HG02970 (cell line): ENCODE data around the gene DOCK2.
"Not testable (repeated sequence)": the region's sequence is repeated elsewhere in the genome, so short reads cannot be mapped to it uniquely, and the experiment has no call there.

Experiments used
- ATAC-seq: cut with Tn5 transposase; IDR thresholded peaks from one replicate; pipeline ENCODE4 v1.9.1; 2021; ENCODE audit warnings: mild to moderate bottlenecking, moderate library complexity, moderate number of reproducible peaks; ENCODE audit not compliant: unreplicated experiment, low FRiP score

The DOCK2 gene

DNA sequence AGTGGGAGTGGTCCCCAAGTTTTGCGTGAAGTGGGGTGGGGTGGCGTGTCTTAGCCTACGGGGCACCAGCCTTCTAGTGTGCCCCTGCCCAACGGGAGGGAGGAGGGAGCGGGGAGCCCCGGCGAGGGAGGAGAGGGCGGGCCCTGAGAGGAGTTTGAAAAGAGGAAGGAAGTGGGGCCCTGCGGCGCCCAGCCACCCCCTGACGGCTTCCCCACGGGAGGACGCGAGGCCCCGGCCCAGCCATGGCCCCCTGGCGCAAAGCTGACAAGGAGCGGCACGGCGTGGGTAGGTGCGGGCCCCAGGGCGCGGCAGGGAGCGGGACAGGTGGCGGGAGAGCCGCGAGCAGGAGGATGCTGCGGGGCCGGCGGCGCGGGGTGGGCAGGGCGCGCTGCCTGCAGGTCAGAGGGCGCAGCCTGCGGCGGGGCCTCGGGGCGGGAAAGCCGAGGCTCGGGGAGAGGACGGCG lies at the start of gene DOCK2:
Gene DOCK2, plus strand, starts transcription at position 191 of the 464 bp plus-strand sequence. Its CDS starts 52 bp downstream, at position 243.
- ATAC-seq: peak; percentile 84

DNA sequence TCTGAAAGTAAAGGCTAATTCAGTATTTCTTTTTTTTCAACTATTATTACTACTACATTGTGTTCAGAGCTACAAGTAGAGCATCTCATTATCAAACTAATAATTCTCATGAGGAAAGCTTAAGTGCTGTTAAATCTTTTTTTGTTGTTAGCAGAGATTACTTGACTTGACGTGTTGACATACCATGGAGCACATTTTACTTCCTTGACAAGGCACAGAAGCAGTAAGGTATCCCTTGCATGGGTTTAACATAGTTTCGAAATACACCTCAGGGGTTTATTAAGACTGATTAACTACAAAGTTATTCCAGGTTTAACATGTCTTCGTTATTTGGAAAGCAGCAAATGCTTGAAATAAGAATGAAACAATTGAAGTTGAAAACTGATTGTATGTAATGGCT lies 46.5 kb upstream of the DOCK2 start:
- no peak for ATAC-seq

DNA sequence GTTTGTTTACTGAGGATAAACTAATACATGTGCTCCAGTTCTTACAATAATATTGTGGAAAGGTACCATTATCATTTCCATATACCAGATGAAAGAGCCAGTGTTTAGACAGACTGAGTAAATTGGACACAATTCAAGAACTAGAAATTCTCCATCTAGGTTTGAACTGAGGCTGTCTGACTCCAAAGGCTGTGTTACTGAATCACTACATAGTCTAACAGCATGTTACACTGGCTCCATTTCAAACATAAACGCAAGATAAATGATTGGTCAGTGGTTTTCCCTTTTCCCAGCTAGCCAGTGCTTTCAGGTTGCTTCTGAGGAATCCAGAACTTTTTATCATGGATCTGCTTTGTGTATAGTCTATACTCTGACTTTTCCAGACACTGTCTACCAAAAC lies 45.4 kb upstream of the DOCK2 start:
- no peak for ATAC-seq

DNA sequence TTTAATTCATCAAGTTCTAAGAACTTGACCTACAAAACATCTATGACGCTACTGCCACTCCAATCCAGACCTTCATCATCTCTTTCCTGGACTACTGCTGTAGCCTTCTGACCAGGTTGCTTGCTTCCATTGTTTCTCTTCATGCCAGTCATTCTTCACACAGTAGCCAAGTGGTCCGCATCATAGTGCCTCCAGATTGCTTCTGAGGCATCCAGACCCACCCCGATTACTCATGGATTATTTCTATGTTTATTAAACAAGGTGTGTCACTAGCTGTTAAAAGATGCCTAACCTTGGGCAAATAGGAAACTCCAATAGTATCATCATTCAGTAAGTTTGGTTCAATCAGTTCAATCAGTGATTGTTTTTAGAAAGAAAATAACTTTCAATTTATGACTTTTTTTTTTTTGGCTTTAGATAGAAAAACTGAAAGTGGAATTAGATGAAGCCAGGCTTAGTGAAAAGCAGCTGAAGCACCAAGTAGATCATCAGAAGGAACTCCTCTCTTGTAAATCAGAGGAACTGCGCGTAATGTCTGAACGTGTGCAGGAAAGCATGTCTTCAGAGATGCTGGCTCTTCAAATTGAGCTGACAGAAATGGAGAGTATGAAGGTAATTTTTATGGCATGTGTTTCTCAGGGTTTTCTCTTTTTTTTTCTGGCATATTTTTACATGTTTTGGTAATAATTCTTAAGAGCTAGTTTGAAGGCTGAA lies 44.0 kb upstream of the DOCK2 start:
- no peak for ATAC-seq

DNA sequence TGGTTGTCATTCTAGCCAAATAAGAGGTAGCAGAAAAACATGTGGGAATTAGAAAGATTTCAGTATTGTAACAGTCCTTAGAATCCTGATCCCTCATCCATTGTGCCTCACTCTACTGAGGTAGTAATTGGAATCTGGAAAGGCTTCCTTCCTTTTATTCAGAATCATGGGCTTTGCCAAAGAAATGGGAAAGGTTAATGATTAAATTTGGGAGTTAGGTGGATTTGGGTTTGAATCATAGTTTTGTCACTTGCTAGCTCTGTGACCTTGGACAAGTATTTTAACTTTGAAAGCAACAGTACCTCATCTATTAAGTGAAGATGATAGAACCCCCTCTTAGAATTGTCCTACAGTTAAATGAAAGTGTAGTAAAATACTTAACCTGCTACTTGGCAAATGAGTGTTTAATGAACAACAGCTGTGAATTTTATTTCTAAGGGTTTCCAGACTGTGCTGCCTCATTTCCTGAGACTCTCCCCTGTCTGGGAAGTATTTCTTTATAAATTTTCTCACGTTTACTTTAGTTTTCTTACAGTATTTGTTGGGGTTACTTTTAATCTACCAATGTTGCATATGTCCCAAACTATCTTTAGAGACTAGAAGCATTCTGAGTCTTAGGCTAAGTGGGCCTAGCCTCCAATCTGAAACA lies 41.8 kb upstream of the DOCK2 start:
- ATAC-seq: no peak

DNA sequence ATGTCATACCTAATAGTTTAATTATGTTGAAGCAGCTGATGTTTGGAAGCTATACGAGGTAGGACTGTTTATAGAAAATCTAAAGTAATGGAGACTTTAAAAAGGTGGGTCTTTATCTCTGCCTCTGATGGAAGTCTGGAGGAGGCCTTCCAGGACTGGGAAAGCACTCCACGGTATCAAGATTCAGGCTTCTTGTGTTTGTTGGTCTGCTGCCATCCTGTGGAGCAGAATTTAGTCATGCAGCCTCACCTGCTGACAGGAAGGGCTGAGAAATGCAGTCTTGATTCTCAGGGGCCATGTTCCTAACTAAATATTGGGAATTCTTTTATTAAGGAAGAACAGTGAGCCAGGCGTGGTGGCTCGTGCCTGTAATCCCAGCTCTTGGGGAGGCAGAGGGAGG lies 37.6 kb upstream of the DOCK2 start:
- ATAC-seq: no peak

DNA sequence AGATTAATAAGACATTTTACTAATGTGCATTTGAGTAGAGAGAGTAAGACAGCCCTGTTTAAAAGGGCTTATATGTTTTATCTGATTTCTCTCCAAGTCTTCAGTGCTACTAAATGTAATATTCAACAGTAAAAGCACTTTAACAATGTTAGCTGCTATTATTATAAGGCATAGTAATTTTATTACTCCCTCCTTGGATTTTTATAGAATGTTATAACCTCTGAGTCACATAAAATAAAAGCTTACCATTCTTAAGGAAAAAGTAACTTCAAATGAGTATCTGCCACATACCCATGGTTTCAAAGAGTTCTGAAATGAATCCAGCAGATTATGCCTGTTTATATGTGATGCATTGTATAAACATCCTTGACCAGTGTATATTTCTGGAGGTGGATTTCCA lies 34.5 kb upstream of the DOCK2 start:
- no peak for ATAC-seq

DNA sequence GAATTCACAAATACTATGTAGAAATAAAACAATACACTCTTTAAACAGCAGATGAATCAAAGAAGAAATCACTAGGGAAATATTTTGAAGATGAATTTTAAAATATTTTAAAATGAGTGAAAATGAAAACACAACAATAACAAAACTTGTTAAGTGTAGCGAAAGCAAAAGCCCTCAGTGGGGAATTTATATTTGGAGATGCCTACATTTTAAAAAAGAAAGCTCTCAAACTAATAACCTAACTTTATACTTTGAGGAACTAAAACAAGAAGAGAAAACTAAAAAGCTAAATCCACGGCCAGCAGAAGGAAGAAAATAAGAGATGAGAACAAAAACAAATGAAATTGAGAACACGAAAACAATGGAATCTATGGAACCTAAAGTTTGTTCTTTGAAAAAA lies 30.8 kb upstream of the DOCK2 start:
- ATAC-seq: no peak

DNA sequence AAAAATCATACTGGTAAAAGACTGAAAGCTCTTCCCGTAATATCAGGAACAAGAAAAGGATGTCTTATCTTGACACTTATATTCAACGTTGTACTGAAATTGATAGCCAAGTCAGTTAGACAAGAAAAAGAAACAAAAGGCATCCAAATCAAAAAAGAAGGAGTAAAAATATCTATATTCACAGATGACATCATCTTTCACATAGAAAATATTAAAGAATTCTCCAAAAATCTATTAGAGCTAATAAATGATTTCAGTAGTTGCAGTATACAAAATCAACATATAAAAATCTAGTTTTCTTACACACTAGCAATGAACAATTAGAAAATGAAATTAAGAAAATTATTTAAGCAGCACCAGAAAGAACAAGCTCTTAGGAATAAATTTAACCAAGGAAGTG lies 29.2 kb upstream of the DOCK2 start:
- no peak for ATAC-seq

DNA sequence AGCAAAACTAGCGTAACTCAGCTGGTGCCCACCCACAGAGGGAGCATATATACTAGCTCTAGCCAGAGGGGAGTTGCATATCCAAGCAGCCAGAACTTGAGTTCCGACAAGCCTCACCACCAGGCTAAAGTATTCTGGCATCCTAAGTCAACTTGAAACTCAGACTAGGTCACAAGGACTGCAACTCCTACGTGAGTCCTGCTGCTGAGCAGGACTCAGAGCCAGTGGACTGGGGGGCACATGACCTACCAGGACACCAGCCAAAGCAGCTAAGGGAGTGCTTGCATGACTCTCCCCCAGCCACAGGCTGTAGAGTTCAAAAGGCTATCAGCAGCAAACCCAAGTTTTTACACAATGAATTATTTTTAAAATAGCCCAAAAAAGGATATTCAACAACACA lies 27.4 kb upstream of the DOCK2 start:
- ATAC-seq: no peak

DNA sequence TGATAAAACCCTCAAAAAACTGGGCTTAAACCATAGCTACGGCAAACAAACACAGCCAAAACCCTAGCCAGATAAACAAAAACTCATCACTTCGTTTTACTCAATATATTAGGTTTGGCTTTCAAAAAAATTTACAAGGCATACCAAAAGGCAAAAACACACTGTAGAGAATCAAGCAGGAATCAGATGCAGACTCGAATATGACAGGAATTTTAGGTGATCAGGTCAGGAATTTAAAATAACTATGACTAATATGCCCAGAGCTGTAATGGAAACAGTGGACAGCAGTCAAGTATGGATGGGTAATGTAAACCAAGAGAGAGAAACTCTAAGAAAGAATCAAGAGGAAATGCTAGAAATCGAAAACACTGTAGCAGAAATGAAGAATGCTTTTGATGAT lies 26.5 kb upstream of the DOCK2 start:
- ATAC-seq: no peak

DNA sequence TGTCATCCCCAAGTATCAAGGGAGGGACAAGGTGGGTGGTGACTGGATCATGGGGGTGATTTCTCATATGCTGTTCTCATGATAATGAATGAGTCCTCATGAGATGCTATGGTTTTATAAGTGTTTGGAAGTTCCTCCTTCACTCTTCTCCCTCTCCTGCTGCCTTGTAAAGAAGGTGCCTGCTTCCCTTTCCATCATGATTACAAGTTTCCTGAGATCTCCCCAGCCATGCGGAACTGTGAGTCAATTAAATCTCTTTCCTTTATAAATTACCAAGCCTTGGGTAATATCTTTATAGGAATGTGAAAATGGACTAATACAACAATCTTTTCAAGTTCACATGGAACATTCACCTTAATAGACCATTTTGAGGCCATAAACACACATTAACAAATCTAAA lies 21.5 kb upstream of the DOCK2 start:
- no peak for ATAC-seq

DNA sequence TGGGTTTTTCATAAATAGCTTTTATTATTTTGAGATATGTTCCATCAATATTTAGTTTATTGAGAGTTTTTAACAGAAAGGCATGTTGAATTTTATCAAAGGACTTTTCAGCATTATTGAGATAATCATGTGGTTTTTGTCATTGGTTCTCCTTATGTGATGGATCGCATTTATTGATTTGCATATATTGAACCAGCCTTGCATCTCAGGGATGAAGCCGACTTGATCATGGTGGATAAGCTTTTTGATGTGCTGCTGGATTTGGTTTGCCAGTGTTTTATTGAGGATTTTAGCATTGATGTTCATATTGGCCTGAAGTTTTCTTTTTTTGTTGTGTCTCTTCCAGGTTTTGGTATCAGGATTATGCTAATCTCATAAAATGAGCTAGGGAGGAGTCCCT lies 12.8 kb upstream of the DOCK2 start:
- ATAC-seq: not testable (repeated sequence)

DNA sequence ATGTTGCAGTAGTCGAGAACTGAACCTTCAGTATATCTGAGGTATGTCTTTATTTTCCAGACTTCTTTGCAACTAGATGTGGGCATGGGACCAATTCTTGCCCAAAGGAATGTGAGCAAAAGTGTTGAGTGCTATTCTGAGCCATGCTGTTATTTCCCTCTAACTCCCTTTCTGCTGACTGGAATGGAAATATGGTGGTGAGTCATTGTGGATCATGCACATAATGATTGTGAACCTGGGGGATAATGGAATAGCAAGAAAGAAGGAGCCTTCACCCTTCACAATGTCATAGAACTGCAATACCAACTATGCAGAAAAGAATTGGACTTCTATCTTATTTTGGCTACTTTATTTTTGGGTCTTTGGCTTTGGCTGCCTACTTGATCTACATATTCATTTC lies 10.3 kb upstream of the DOCK2 start:
- no peak for ATAC-seq

DNA sequence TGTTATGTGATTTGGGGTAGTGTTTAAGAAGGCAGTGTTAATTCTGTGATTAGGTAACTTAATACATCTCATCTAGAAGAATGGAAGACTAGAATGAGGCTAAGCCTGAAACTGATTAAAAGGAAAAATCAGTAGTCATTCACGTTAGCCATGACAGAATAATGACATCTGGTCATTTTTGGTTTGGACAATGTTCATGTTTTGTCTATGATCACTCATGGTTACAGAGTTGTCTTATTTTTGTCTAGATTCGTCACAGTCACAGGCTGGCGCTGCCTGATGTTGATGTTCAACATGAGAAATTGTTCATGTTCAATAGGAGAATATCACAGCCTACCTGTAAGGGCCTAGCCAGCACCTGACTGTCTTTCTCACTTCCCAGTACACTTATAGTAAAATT lies 9.5 kb upstream of the DOCK2 start:
- ATAC-seq: no peak

DNA sequence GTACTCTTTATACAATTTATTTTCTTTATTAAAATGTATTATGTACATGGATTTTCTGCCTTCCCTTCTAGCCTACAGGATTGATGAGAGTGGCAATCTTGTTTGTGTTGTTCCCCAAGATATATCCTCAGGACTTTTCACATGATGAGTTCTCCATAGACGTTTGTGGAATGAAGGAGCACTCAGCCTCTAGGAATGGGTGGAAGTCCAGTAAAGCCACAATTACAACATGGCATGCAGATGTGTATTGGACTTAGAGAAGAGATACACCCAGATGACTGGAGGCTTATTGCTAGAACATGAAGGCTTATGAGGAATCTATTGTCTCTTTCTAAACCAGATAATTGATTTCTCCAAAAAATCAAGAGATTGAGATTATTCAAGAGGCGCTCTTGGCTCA lies 8.2 kb upstream of the DOCK2 start:
- ATAC-seq: no peak

DNA sequence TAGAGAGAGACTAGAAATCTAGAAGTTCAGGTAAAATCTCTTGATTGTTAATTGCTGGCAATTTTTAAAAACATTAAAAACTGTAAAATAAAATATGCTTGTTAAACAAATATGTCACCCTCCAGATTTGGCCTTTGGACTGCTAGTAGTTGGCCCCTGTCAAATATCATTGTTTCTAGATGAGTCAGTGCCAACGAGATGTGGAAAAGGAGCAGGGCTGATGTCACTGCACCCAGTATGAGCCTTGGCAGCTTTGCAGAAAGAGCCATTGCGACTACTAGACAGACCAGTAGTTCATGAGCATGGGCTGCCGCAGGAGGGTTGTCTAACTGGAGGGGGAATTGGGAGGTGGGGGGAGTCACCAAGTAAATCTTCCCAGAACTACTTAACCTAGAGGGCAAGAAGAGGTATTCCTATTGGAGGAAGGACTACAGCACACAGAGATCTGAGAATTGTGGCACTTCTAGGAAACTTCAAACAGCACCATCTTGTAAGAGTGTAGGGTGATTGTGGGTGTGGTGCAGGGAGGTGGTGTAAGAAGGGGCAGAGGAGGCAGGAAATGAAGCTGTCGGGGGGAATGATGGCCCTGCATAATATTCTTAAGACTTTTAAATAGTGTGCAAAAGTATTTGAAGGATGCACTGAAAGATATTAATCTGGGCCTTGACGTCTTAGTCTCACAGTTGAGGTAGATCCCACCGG lies 7.1 kb upstream of the DOCK2 start:
- ATAC-seq: no peak

DNA sequence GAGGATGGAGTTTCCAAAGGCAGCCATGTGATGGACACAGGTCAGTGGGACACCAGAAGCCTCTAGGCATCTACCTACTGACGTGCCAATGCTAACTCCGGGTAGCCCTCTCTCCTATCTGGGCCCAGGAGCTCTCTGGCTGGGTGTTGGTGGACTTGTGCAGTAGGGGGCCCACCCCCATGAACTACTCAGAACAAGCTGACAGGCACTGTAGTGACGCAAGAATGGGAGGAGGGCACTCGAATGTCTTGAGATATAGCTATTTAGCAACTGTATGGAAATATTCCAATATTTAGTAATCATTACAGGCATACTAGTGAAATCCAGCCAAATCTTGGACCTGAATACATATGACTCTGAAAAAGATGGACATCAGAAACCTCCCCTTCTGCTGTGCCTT lies 5.7 kb upstream of the DOCK2 start:
- no peak for ATAC-seq

DNA sequence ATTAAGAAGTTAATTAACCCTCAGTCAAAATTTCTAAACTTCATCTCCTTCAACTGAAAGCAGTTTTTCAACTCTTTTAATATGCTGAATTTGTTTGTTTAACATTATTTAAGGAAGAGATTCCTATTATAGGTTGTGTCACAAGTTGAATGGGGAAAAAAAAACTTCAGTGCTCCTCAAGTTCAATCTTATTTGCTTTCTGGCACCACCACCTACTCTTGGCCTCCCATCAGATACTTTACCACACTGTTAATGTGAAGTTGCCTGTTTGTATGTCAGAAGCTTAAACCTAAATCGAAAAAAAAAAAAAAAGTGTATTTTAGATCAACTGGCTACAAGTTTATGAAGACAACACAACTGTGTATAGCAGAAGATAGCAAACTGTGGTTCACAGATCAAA lies 4.1 kb upstream of the DOCK2 start:
- no peak for ATAC-seq

DNA sequence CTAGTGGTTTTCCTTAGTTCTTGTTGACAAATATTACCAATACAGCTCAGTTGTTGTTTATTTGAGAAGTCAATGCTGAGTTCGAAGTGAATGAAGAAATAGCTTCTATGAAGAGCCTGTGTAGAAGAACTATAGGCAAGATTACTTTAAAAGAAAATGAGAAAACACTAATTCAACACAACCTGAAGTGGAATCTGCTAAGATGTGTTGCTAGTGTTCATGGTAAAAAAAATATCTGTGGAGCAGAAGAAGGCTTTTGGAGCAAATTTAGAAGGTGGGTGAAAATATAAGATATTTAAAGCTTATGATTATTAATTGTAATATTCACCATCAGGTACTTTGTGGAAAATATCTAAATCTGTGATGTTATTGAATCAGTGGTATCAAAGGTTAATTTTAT lies 2.5 kb upstream of the DOCK2 start:
- no peak for ATAC-seq

DNA sequence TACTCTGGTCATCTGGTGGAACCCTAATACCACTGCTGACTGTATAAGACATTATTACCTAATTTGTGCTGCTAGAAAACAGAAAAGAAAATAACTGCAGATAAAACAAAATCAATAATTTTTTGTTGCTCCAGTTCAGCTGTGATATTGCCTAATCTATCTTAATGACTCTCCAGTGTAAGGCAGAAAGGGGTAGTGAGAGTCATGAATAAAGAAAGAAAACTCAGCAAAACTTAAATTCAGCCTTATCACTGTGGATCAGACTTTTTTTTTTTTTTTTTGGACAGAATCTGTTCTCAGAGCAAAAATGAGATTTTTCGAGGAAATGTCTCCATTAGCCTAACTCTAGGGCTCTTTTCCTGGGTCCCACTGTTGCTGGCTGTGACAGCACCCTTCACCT lies 1.1 kb upstream of the DOCK2 start:
- no peak for ATAC-seq
